SK-MEL-5 (cell line): ENCODE results near the gene SNRPD2. TPM values are rescaled to one million over a fixed set of nuclear protein-coding genes. Genes with fewer than 3 reads are reported as not detected.

ENCODE experiments used
- DNase-seq: peaks from one replicate; pipeline ENCODE4 v3.0.0-alpha.2; 2016; ENCODE audit warnings: low read depth, low spot score
- in situ Hi-C: cut with HindIII; loops from 2 replicates; pipeline ENCODE4 v1.10.0; 2016; ENCODE audit warnings: low sequenced_read_pairs, high pct_unique_total_duplicates, low pct_unique_long_range_greater_than_20kb
- total RNA-seq: library from RNA; depleted of rRNA; stranded (reverse); fragments of >200 nt; shearing (Covaris generic); gene quantifications from 2 replicates; pipeline ENCODE4 v1.2.3, GENCODE V29; 2014

Gene SNRPD2
- total RNA-seq, 1 experiment from 2014 or later: 480 TPM

DNA sequence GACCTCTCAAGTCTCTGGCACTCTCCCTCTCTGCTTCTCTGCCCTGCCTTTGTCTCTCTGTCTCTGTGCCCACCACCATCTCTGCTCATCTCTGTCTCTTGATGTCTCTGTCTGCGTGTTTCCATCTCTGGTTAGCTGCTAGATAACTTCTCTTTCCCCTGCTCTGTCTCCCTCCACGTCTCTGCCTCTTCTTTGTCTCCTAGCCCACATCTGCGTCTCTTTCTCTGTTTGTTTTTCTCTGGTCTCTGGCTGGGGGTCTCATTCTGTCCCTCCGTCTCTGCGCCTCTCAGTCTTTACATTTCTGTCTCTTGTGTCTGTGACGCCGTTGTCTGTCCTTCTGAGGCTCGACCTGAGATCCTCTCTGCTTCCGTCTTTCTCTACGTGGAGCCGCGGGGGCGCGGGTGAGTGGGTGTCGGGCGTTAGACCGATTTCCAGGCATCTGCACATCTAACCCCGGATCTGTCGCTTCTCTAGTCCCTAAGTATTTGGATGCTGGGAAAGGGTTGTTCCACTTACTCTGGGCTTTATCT lies 23.3 kb downstream of the SNRPD2 start:
- in situ Hi-C loops: no loop called here
- no peak for DNase-seq

DNA sequence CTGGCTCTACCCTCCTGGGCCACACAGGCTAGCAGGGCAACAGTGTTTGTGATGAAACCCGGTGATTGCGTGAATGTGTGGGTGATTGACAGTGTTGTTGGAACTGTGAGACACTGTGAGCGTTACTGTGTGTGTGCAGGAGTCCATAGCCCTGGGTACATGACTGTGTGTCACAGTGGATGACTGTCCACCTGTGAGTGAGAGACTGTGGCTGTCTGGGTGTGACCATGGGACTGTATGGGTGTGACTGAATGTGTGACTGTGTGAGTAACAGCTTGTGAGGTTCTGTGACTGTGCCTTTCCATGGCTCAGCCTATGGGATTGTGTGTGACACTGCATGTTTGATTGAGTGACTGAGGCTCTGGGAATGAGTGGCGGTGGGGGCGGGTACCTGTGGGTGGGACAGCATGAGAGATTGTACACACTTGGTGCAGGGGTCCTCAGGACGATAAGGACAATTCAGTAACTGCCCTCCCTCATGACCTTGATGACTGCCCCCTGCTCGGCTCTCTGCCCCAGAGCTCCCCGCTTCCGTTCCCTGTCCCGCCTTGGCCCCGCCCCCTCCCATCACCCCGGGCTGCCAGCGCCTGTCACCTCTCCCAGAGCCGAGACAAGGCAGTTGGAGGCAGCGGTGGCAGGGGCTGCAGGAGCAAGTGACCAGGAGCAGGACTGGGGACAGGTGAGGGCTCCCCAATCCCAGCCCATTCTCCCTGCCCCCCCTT lies 24.0 kb downstream of the SNRPD2 start, which contains the start of gene GIPR:
Gene GIPR, plus strand, starts transcription at position 602 of the 722 bp plus-strand sequence. CDS start 1,300 bp downstream, outside the sequence.
- in situ Hi-C loops: no loop called here
- DNase-seq: peak; percentile 20

DNA sequence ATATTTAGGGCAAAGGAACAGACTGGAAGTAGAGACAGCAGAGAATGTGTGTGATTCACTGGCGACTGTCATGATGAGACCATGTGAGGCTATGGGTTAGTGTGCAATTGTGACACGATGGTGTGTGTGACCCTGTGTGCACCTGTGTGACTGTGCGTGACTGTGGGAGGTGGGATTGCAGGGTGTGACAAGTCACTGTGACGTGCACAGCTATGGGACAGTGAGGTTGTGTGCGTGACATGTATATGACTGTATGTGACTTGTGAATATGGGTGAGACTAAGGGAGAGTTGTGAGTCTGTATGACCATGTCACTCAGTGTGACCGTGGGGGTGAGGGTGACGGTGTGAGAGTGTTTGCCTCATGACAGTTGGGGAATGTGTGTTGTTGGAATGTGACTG lies 27.2 kb downstream of the SNRPD2 start:
- DNase-seq: no peak
- in situ Hi-C loops: no loop called here

DNA sequence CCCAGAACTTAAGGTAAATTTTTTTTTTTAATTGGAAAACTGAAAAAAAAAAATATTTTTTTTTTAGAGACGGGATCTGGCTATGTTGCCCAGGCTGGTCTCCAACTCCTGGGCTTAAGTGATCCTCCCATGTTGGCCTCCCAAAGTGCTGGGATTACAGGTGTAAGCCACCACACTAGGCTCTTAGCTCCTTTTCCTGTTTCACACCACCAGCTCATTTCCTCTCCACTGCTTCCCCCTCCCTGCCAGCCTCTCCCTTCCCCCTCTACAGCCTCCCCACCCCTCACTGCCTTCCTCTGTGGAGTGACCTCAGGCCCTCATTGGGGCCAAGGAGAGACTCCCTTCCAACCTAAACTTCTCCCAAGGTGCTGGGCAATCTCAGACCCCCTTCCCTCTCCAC lies 28.0 kb downstream of the SNRPD2 start:
- in situ Hi-C loops: no loop called here
- no peak for DNase-seq

DNA sequence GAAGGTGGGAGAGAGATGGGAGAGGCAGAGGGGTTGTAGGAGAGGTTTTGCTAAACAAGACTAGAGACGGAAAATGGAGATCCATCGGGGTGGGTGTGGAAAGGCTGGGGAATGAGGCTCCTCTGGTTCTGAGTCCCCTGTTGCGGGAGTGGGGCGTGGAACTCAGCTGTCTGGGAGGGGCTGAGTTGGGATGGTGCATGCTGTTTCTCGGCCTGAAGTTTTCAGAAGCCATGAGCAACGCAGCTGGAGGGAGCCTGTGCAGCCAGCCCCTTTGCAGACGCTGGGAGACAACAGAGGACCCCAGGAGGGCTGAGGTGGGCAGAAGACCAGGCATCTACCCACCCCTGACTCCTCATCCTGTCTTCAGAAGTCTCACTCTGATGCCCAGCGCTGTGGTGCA lies 31.1 kb downstream of the SNRPD2 start:
- in situ Hi-C loops: no loop called here
- no peak for DNase-seq

DNA sequence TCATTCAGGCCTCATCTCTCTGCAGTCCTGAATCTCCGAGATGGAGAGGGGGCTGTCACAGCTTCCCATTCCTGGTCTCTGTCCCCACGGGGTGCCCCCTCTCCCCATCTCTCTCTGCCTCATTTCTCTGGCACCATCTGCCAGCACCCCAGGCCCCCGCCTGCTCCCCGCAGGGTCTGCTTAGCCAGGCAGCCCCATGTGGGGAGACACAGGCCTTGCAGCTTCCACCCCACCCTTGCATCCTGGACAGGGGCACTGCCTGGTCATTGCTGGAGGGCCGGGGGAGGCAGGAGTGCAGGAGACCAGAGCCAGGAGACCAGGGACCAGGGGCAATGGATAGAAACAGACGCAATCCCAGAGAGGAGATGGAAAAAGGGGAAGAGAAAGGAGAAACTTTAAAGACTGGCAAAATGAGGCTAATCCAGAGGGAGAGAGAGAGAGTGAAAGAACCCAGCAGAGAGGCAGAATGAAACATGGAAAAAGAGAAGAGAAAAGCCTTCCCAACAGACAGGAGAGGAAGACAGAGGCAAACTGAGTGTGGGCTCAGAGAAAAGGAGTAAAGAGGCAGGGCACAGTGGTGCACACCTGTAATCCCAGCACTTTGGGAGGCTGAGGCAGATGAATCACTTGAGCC lies 32.5 kb downstream of the SNRPD2 start:
- in situ Hi-C loops: no loop called here
- no peak for DNase-seq

DNA sequence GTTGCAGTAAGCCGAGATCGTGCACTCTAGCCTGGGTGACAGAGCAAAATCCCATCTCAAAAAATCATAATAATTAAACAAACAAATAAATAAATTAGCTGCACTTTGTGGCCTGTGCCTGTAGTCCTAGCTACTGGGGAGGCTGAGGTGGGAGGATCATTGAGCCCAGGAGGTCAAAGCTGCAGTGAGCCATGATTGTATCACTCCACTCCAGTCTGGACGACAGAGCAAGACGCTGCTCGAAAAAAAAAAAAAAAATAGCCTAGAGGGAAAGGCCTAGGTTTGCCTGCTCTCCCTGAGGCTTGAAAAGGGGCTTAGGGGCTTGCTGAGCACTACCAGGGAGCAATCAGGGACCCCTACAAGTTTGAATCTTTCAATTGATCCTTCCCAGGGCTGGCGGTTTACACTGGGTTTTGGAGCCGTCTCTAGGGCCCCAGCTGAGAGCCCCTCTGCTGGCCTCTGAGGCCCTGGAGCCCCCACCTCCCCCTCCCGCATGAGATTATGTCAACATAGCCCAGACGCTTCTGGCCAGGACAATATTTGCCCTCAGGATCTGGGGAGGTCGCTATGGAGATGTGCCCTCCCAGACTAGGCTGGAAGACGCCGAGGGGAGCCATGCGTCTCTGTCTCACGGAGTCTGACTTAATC lies 34.1 kb downstream of the SNRPD2 start:
- DNase-seq: no peak

DNA sequence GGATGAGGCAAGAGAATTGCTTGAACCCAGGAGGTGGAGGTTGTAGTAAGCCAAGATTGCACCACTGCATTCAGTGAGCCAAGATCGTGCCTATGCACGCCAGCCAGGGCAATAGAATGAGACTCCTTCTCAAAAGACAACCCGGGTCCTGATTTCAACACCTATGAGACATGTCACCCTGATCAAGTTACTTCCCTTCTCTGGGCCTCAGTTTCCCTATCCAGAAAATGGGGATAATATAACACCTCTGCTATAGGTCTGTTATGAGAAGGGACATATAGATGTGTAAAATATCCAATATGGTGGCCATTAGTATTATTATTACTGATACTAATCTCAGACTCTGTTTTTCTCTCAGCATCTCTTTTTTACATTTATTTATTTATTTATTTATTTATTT lies 36.7 kb downstream of the SNRPD2 start:
- no peak for DNase-seq
- in situ Hi-C loops: no loop called here

More for the DNA sequence above, 34.1 kb downstream of the SNRPD2 start:
- in situ Hi-C loops: no loop called here

DNA sequence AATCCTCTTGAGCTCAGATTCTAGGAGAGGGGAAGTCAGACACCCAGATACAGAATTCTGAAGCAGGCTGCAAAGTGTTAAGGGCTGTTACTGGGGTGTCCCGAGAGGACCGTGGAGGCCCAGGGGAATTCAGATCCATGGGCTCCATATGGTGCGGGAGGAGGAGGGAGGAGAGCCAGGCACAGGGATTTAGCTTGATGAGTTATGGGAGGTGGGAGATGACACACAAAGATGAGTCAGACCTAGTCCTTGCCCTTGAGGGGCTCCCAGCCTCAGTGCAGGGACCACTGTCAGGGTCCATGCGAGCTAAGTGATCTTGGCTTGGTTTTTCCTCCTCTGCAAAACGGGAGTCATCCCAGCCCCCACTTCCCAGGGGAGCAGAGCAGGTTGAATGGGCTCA lies 38.1 kb downstream of the SNRPD2 start:
- no peak for DNase-seq
- in situ Hi-C loops: no loop called here

DNA sequence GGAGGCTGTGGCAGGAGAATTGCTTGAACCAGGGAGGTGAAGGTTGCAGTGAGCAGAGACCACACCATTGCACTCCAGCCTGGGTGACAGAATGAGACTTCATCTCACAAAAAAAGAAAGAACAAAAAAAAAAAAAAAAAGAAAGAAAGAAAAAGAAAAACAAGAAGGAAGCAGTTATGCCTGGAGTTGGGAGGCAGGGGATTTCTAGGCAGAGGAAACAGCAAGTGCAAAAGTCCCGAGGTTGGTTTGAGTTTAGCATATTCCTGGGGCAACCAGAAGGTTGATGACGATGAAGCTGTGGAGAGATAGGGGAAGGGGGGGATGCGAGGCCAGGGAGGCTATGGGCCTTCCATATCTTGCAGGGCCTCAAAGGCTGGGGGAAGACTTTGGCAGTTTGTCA lies 41.0 kb downstream of the SNRPD2 start:
- in situ Hi-C loops: no loop called here
- no peak for DNase-seq

DNA sequence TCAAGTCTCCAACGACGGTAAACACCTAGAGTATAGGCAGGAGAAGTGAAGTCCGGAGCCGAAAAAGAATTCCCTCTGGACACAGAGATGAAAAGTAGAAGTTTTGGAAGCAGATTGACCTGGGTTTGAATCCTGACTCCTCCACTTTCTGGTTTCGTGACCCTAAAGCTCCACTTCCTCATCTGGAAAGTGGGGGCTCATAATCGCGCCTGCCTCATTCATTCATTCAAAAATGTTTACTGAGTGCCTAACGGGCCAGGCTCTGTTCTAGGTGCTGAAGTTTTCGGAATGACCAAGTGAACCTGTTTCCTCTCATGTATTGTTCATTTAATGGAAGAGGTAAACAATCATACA lies 45.4 kb downstream of the SNRPD2 start:
- in situ Hi-C loops: no loop called here
- DNase-seq: no peak

DNA sequence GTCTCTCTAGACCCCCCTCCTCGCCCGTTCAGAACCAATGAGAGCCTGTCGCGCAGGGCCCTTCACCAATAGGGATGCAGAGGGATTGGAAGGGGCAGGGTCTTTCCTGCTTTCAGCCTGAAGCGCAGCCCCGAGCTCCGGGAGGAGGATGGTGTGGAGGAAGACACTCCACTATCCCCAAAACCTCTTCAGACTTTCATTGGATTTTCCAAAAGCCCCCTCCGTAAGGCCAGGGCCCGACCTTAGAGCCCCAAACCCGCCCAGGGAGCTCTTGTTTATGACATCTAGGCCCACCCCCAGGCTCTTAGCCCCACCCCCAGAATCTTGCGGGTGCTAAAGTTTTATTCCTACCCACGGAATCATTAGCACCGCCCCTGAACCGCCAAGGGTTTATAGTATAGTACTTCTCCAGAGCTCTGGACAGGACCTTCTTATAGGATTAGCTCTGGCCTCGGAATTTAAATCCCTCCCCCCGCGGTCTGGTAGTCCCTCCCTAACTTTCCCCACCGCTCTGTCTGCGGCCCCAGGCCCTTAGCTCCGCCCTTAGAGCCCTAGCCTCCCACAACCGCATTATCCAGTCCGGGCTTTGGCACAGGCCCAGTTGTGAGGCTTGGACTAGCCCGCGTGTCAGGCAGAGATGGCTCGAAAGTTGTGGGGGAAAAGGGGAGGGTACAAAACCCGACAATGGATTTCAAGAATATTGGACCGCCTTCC lies 46.0 kb downstream of the SNRPD2 start:
- in situ Hi-C loops: no loop called here
- peak; percentile 95 for DNase-seq

DNA sequence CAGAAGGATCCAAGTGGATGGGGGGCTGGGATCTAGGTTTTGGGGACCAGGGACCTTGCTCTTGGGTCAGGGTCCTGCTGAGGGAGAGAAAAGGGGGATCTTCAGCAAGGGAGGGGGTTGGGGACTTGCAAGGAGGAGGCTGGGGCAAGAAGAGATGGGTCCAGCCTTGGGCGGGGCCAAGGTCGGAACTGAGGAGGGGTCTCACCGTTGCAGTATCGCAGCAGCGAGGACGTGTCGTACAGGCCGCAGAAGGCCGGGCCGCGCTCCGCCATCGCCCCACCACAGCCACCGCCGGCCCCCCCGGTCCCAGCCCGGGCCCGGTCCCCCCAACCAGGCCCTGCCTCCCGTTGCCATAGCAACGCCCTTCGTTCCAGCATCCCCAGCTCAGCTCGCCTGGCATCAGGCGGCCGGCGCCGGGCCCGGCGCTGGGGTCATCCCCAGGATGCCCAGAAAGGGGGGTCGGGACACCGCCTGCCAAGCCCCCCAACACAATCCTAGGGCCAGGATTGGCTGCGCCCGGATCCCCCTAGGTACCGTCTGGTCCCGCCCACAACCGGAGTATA lies 46.6 kb downstream of the SNRPD2 start:
- in situ Hi-C loops: no loop called here
- DNase-seq: no peak

DNA sequence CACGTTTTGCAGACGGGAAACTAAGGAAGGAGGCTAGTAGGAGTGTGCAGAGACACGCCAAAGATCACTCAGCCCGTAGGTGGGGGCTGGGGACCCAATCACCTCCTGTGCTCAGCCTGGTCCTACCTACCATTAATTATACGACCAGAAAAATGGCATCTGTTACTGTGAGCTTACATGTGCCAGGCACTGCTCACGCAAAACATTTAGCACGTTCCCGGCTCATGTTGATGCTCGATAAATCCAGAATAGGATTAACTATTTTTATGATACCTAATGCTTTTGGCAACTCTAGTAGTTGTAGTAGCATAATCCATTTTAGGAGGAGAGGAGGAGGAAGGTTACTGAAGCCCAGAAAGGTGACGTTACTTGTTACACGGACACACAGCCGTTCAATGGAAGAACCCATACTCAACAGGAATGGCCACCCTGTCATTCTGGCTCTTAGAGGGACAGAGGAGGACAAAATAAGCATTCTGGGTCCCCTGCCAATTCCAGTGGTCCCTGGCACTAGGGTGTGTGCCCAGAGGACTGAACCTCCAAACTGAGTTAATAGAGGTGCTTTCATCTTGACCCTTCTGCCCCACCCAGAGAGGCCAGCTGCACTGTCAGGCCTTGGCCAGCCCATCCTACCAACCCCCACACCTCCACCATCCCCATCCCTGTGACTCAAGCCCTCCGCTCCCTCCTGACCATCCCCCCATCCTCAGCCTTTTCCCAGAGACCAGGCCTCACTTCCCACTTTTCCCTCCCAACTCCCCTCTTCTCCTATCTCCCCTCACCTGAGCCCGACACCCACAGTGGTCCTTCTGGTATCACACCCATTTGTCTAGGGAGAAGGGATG lies 47.6 kb downstream of the SNRPD2 start:
- DNase-seq: no peak
- in situ Hi-C loops: no loop called here

DNA sequence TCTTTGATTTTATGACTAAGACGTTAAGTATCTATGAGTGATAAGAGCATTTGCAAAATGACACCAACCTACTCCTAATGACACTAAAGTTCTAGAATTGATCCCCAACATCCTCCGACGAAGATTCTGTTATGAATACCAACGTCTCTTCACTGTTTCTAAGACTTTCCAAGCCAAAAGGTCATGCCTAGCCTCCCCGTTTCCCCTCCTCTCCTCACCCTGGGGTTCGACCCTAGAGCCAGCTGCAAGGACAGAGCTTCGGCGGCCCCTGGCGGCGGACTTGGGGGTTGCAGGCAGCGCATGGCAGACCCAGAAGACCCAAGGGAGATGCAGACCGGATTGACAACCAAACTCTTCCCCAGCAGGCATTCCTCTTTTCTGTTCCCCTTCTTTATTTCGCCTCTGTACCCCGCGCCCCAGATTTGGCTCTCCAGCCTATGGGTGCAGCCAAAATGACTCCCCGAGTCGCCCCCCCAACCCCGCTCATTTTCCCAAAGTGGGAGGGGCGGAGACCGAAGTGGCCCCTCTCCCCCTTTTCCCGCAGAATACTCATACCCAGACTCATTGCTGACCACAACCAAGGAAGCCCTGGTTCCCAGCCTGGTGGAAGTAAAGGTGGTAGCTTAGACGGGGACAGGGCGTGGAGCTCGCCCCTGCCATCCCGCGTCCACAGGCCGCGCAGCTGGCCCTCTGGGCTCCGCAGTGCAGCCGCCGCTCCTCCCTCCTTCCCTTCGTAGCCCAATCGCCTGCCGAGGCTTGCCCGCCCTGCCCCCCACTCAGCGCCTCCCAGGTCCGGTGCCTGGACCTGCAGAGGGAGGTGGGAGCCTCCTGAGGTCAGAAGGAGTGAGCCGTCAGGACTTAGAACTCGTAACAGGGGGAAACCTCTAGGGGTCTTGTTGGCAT lies 48.5 kb downstream of the SNRPD2 start:
- in situ Hi-C loops: no loop called here
- peak; percentile 85 for DNase-seq
